HG03558 (cell line): ENCODE results near the gene ZNF701.
"Not testable (repeated sequence)": the region's sequence is repeated elsewhere in the genome, so short reads cannot be mapped to it uniquely, and the experiment has no call there.

ENCODE experiments used
- ATAC-seq: cut with Tn5 transposase; IDR thresholded peaks from one replicate; pipeline ENCODE4 v1.9.1; 2021; ENCODE audit warnings: moderate number of reproducible peaks; ENCODE audit not compliant: unreplicated experiment; ENCODE audit errors: extremely low read depth

Gene ZNF701

DNA sequence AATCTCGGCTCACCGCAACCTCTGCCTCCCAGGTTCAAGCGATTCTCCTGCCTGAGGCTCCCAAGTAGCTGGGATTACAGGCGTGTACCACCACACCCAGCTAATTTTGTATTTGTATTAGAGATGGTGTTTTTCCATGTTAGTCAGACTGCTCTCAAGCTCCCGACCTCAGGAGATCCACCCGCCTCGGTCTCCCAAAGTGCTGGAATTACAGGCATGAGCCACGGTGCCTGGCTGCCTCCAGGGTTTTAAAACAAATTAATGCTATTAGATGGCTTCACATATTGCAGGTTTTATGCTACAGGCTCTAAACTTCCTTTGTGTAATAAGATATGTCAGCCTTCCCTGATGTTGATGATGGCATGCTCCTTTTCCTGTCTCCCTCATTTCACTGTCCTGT lies 8.5 kb upstream of the ZNF701 start:
- ATAC-seq, result not testable (repeated sequence)

DNA sequence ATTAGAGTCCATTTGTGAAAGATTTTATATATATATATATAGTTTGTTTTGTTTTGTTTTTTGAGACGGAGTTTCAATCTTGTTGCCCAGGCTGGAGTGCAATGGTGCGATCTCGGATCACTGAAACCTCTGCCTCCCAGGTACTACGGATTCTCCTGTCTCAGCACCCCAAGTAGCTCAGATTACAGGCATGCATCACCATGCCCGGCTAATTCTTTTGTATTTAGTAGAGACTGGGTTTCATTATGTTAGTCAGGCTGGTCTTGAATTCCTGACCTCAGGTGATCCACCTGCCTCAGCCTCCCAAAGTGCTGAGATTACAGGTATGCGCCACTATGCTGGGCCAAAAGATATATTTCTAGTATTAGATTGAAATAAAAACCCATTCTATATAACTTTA lies 4.0 kb upstream of the ZNF701 start:
- ATAC-seq, result no peak

DNA sequence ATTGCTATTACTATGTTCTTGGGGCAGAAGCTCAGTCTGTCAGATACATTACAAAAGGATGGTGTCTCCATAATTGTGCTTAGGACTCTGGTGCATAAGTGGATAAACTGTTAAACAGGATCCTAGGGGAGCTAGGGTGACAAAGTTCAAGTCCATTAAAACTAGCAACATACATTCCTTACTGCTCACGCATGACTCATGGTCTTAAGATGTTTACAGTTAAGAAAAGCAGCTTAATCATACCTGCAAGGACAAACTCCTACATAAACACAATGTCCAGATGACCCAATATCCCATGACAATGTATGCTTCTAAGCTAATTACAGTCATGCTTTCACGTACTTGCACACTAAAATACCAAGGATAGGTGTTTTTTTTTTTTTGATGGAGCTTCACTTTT lies 3.5 kb upstream of the ZNF701 start:
- ATAC-seq, result no peak

DNA sequence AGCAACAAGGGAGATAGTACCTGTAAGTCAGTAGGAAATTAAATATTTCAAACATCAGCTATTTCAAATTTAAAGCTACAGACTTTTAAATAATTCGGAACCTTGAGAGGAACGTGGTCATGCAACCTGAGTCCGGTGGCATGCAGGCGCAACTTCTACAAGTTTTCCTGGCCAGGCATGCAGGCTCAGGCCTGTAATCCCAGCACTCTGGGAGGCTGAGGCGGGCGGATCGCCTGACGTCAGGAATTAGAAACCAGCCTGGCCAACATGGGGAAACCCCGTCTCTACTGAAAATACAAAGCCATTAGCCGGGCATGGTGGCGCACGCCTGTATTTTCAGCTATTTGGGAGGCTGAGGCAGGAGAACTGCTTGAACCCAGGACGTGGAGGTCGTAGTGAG lies 2.2 kb upstream of the ZNF701 start:
- no peak for ATAC-seq

DNA sequence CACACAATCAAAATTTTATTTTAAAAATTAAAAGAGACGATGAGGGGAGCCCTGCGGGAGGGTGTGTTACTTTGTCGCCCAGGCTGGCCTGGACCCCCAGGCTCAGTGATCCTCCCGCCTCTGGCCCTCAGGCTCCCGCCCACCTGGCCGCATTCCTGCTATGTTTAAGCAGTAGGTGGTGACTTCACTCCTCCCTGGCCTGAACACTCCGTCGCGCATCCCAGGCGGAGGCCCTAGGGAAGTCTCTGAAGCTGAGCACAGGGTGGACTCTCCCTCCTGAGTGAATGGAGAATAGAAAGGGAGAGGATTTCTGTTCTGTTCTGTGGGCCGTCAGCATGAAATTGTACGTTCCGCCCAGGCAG lies 468 bp upstream of the ZNF701 start:
- ATAC-seq, result not testable (repeated sequence)

DNA sequence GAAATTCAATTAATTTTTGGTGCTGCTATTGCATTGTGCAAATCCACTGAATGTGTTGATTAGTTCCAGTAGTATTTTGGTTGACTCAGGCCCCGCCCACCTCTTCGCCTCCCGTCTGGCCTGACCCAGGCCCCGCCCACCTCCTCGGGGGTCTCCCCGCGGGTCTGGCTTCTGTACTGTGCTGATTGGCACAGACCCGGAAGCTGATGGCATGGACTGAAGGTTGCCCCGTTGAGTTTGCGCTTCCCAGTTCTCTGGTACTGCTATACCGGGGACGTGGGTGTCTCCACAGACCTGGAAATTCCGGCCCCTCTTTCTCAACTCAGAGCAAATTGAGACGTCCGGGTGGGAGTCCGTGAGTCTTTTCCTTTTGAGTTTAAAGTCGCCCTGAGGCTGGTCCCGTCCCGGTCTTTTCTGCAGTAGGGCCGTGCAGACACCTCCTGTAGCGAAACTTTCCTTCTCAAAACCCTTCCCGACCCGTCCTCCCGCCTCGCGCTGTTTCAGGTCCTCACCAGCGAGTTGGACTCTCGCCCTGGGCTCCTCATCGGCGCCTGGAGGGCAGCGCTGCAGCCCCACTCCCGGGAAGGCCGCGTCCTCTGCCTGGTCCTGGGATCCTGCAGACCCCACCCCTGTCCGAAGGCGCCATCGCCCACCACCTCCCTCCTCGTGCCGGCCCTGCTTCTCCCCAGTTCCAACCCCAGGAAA lies 14.8 kb downstream of the ZNF701 start:
- ATAC-seq, result no peak

DNA sequence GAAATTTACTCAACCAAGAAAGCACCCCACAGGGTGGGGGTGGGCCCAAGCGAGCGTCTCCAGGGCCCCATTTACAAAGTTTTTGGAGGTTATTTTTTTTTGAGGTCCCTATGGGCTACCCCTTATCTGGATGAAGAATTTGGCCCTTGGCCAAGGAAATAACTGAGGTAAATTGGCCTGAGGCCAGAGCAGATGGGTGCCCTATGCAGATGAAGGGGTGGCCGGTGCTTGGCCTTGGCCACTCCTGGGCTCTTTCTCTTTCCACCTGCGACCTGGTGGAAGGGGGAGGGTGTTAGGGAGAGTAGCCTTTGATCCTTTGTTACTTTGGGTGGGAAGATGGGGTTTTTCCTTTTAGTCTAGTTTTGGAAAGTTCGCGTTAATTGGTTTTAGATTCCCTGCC lies 15.5 kb downstream of the ZNF701 start:
- no peak for ATAC-seq

DNA sequence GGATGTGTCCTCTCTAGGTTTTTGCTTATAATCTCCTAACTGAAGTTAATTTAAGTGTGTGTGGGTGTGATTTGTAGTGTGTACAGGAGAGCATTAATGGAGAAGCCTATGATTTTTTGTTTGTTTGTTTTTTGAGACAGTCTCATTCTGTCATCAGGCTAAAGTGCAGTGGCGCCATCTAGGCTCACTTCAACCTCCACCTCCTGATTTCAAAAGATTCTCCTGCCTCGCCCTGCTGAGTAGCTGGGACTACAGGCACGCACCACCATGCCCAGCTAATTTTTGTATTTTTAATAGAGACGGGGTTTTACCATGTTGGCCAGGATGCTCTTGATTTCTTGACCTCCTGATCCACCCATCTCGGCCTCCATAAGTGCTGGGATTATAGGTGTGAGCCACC lies 20.6 kb downstream of the ZNF701 start:
- no peak for ATAC-seq

DNA sequence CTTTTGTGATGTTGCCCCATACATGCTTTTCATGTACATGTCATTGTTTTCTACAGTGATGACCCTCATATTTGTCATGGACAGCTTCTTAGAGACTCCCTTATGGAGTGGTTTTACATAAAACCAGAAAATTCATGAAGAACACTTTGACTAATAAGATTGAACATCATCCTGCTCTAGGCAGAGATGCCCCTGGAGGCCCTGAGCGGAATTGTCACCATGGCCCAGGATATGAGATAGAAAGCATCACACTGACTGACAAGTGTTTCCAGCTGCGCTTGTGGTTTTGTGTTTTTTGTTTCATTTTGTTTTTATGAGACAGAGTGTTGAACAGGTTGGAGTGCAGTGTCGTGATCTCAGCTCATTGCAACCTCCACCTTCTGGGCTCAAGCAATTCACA lies 22.2 kb downstream of the ZNF701 start:
- ATAC-seq, result no peak

DNA sequence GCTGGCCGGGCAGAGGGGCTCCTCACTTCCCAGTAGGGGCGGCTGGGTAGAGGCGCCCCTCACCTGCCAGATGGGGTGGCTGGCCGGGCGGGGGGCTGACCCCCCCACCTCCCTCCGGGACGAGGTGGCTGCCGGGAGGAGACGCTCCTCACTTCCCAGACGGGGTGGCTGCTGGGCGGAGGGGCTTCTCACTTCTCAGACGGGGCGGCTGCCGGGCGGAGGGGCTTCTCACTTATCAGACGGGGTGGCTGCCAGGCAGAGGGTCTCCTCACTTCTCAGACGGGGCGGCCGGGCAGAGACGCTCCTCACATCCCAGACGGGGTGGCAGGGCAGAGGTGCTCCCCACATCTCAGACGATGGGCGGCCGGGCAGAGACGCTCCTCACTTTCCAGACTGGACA lies 23.4 kb downstream of the ZNF701 start:
- ATAC-seq, result not testable (repeated sequence)

DNA sequence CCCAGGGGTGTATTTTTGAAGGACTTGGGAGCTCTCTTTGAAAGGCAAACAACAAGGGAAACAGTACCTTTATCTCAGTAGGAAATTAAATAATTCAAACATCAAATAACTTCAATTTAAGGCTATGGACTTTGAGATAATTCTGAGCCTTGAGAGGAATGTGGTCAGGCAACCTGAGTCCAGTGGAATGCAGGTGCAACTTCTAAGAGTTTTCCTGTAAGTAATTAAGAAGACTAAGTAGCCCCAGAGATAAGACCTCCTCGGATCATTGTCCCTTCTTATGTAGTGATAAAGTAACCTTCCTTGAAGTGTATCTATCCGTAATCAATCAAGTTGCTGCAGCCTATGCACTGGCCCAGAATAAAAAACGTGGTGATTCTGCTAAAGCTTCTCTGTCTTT lies 29.2 kb downstream of the ZNF701 start:
- no peak for ATAC-seq

DNA sequence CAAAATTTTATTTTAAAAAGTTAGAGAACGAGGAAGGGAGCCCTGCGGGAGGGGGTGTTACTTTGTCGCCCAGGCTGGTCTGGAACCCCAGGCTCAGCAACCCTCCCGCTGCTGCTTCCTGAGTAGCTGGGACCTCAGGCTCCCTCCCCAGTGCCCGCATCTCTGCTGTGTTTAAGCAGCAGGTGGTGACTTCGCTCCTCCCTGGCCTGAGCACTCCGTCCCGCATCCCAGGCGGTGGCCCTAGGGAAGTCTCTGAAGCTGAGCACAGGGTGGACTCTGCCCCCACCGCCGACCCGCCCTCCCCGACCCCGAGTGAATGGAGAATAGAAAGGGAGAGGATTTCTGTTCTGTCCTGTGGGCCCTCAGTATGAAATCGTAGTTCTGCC lies 30.5 kb downstream of the ZNF701 start:
- ATAC-seq, result no peak

DNA sequence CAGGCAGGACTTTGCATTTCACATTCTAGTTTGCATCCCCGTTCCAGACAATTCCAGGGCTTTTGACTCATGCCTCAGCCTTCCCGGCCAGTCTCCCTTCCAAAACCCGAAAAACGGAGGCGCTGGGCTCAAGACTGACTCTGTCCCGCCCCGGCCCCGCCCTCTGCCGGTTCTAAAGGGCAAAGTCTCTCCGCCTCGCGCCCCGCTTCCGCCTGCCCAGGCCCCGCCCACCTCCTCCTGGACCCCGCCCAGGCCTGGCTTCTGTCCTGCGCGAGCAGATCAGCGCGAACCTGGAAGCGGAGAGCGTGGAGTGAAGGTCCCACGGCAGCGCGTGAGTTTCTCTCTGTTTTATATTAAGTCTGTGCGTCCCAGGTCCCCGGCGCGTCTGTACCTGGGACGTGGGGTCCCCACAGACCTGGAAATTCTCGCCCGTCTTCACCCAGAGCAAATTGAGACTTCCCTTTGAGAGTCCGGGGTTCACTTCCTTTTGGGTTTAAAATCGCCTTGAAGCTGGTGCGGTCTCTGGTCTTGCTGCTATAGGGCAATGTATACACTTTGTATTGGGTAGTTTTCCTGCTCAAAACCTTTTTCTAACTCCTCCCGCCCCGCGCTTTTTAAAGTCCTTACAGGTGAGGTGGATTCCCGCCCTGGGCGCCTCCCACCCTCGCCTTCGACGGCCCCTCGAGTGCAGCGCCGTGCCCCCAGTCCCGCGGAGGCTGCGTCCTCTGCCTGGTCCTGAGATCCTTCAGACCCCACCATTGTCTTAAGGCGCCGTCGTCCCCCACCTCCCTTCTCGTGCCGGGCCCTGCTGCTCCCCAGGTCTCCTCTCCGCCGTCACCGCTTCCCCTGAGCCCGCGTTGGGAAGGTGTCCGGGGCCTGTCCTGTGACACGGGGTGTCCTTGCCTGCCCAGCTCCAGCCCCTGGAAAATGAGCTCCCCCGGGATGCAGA lies 31.2 kb downstream of the ZNF701 start:
- peak; percentile 71 for ATAC-seq

DNA sequence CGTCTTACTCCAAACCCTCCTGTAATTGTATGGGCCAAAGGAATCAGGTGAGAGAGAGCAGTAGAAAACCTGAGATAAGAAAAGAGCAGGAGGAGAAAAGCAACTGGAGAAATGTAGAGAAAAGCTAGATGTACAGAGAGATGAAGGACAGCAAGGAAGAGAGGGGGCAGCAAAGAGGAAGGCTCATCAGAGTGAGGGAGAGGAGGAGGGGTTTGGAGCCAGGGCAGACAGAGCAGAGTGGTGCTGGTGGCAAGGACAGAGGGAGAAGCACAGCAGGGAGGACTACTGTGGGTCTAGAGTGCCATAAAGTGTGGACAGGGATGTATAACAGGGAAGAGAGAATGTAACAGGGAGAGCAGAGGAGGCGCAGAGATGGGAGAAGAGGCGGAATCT lies 31.9 kb downstream of the ZNF701 start:
- not testable (repeated sequence) for ATAC-seq

DNA sequence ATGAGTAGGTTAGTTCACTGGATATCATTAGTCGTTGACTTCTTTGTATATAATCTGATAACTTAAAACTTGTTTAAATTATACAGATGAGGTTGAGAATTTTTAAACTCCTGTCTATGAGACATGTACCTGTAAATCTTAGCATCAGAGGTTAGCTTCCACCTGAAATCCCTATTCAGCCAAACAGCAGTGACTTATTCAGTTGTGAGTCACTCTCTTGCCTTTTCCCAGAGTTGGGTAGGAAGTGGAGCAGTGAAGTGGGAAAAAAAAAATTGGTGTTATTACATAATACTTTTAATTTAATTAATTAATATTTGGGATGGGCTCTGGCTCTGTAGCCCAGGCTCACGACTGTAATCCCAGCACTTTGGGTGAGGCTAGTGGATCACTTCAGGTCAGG lies 32.9 kb downstream of the ZNF701 start:
- ATAC-seq, result no peak

DNA sequence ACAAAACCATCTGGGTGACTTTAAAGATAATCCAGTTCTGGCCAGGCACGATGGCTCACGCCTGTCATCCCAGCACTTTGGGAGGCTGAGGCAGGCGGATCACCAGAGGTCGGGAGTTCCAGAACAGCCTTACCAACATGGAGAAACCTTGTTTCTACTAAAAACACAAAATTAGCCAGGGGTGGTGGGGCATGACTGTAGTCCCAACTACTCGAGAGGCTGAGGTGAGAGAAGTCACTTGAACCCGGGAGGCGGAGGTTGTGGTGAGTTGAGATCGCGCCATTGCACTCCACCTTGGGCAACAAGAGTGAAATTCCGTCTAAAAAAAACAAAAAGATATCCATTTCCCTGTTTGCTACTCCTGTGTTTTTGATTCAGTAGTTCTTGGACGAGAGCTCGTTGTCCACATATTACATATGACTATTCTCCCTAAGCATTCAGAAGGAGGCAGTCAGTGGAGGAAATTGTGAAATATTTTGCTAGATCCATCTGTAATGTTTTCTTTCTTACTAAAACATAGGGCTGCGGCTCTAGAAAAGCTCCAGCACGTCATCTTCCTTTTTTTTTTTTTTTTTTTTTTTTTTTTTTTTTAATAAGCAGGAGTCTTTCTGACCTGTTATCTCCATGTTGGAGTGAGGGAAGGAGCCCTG lies 33.6 kb downstream of the ZNF701 start:
- ATAC-seq, result no peak

DNA sequence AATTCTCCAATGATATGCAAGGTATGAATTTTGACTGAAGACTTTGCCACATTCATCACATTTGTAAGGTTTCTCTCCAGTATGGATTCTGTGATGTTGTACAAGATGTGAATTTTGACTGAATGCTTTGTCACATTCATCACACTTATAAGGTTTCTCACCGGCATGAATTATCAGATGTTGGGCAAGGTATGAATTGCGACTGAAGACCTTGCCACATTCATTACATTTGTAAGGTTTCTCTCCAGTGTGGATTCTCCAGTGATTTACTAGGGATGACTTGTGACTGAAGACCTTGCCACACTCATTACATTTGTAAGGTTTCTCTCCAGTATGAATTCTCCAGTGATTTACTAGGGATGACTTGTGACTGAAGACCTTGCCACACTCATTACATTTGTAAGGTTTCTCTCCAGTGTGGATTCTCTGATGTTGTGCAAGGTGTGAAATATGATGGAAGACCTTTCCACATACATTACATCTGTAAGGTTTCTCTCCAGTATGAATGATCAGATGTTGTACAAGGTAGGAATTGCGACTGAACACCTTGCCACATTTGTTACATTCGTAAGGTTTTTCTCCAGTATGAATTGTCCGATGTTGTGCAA lies 43.3 kb downstream of the ZNF701 start:
- no peak for ATAC-seq

DNA sequence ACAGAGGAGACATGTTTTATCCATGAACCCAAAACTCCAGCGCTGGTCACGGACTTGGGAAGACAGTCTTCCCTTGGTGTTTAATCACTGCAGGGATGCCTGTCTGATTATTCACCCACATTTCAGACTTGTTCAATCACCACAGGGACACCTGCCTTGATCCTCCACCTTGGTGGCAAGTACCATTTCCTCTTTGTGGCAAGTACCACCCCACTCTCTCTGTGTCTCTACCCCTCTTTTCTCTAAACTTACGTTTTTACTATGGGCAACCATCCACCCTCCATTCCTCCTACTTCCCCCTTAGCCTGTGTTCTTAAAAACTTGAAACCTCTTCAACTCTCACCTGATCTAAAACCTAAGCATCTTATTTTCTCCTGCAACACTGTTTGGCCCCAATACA lies 51.3 kb downstream of the ZNF701 start:
- no peak for ATAC-seq

DNA sequence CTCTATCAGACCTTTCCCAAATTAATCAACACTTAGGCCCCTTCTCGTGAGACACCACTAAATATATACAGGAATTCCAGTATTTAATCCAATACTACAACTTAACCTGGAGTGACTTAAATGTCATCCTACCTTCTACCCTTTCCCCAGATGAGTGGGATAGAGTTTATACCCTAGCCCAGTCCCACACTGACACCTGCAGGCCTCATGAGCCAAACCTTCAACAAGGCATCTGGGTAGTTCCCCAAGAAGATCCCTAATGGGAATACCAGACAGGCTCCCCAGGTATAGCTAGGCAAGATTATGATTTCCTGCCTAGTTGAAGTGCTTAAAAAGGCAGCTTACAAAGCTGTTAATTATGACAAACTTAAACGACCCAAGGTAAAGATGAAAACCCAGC lies 52.2 kb downstream of the ZNF701 start:
- no peak for ATAC-seq

DNA sequence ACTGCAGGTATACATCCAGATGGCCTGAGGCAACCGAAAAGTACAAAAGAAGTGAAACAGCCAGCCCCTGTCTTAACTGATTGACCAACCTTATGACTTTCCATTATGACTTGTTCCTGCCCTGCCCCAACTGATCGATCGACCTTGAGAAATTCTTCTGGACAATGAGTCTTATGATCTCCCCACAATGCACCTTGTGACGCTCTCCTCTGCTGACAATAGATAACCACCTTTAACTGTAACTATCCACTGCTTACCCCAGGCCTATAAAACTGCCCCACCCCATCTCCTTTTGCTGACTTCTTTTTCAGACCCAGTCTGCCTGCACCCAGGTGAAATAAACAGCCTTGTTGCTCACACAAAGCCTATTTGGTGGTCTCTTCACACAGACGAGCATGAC lies 56.8 kb downstream of the ZNF701 start:
- ATAC-seq, result no peak

DNA sequence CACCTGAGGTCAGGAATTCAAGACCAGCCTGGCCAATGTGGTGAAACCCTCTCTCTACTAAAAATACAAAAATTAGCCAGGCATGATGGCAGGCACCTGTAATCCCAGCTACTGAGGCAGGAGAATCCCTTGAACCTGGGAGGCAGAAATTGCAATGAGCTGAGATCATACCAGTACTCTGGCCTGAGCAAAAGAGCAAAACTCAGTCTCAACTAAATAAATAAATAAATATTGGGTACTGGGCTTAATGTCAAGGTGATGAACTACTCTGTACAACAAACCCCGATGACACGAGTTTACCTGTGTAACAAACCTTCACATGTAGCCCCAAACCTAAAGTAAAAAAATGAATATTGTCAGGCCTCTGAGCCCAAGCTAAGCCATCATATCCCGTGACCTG lies 57.4 kb downstream of the ZNF701 start:
- ATAC-seq, result not testable (repeated sequence)
